HG03103 (cell line): ENCODE measurements around the gene STYK1.

ENCODE experiments used
- ATAC-seq: cut with Tn5 transposase; IDR thresholded peaks from one replicate; pipeline ENCODE4 v1.9.1; 2021; ENCODE audit warnings: low read depth; ENCODE audit not compliant: unreplicated experiment

STYK1 gene

GRCh38 chr12:10673659-10674384 lies at the start of gene STYK1:
Gene STYK1 (minus strand): TSS chr12:10674052. CDS start chr12:10634618, 39,434 bp downstream.
- peak; percentile 72 for ATAC-seq

- ATAC-seq, result peak; percentile 37
These were observed 49.3 kb upstream of the STYK1 start, which contains the start of gene YBX3 for GRCh38 chr12:10722905-10723746. Gene YBX3 (minus strand): TSS chr12:10723323. CDS start chr12:10723111, 212 bp downstream.

GRCh38 chr12:10722502-10722904 lies 48.7 kb upstream of the STYK1 start:
- peak; percentile 32 for ATAC-seq

- ATAC-seq, result peak; percentile 27
These were observed 48.0 kb upstream of the STYK1 start for GRCh38 chr12:10721651-10722501.

GRCh38 chr12:10720974-10721650 lies 47.3 kb upstream of the STYK1 start:
- ATAC-seq, result no peak

- no peak for ATAC-seq
These were observed 45.6 kb upstream of the STYK1 start for GRCh38 chr12:10719482-10719881.

GRCh38 chr12:10718279-10718821 lies 44.5 kb upstream of the STYK1 start:
- no peak for ATAC-seq

GRCh38 chr12:10717410-10717809 lies 43.6 kb upstream of the STYK1 start:
- no peak for ATAC-seq

- no peak for ATAC-seq
These were observed 43.0 kb upstream of the STYK1 start for GRCh38 chr12:10716704-10717315.

- no peak for ATAC-seq
These were observed 42.4 kb upstream of the STYK1 start for GRCh38 chr12:10716277-10716676.

GRCh38 chr12:10715491-10715890 lies 41.6 kb upstream of the STYK1 start:
- no peak for ATAC-seq

- no peak for ATAC-seq
These were observed 36.0 kb upstream of the STYK1 start for GRCh38 chr12:10709808-10710207.

GRCh38 chr12:10708862-10709261 lies 35.0 kb upstream of the STYK1 start:
- ATAC-seq, result no peak

- ATAC-seq, result no peak
These were observed 31.8 kb upstream of the STYK1 start for GRCh38 chr12:10705655-10706054.

GRCh38 chr12:10701843-10702242 lies 28.0 kb upstream of the STYK1 start:
- no peak for ATAC-seq

- no peak for ATAC-seq
These were observed 27.4 kb upstream of the STYK1 start for GRCh38 chr12:10701131-10701681.

GRCh38 chr12:10700581-10700980 lies 26.7 kb upstream of the STYK1 start:
- no peak for ATAC-seq

GRCh38 chr12:10697862-10698261 lies 24.0 kb upstream of the STYK1 start:
- ATAC-seq, result no peak

GRCh38 chr12:10697156-10697555 lies 23.3 kb upstream of the STYK1 start:
- no peak for ATAC-seq
